ENCODE measurements around the gene TLK2. TPM values are rescaled to one million over a fixed set of nuclear protein-coding genes. Genes with fewer than 3 reads are reported as not detected.

TLK2 gene
- total RNA-seq, 1 experiment from 2014 or later = 54.7 TPM

DNA sequence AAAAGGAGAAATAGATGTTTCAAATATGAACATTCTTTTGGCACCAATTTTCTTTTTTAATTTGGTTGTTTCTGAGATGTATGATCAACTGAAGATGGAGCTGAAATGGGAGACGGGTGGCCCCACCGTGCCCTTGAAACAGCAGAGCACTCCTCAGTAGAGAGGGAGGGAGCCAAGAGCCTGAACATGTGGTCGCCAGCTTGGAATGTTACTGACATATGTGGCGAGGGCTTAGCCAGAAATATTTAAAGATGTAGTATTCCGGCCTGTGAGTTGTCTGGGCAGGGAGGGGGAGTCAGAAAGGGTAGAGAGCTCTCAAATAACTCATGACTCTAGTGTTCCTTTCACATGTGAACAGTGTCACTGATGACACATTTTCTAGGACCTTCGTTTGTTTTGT lies 135.5 kb downstream of the TLK2 start:
- no peaks in the 10 kb centered on the region for H3K27me3 ChIP-seq (replicated peaks; ENCODE audit: insufficient read depth, low read depth, low read length, poor library complexity)
- no peaks in the 10 kb centered on the region for H3K4me1 ChIP-seq (ENCODE audit: insufficient read depth, low read length, poor library complexity, severe bottlenecking)
- CTCF ChIA-PET = no interaction called here
- POLR2A ChIA-PET (ENCODE audit: low non-redundant PET) = no interaction called here
- intact Hi-C loops (cut with micrococcal nuclease; ENCODE audit: unreplicated experiment) = no loop called here
- no peak for TF ChIP-seq EZH2 (IDR thresholded peaks at IDR 0.05; ENCODE audit: borderline replicate concordance, low read depth, low read length, poor library complexity, severe bottlenecking)
- TF ChIP-seq, protein P1, sequence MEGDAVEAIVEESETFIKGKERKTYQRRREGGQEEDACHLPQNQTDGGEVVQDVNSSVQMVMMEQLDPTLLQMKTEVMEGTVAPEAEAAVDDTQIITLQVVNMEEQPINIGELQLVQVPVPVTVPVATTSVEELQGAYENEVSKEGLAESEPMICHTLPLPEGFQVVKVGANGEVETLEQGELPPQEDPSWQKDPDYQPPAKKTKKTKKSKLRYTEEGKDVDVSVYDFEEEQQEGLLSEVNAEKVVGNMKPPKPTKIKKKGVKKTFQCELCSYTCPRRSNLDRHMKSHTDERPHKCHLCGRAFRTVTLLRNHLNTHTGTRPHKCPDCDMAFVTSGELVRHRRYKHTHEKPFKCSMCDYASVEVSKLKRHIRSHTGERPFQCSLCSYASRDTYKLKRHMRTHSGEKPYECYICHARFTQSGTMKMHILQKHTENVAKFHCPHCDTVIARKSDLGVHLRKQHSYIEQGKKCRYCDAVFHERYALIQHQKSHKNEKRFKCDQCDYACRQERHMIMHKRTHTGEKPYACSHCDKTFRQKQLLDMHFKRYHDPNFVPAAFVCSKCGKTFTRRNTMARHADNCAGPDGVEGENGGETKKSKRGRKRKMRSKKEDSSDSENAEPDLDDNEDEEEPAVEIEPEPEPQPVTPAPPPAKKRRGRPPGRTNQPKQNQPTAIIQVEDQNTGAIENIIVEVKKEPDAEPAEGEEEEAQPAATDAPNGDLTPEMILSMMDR (conservative IDR thresholded peaks at IDR 0.05; ENCODE audit: low read depth, low read length) = no peak
- H3K4me3 ChIP-seq (ENCODE audit: low read depth, low read length, poor library complexity, severe bottlenecking) = no peak overlapping the region
- peaks cover 14% of the 10 kb centered on the region for H3K36me3 ChIP-seq (ENCODE audit: insufficient read depth, low read length, poor library complexity, severe bottlenecking)
- H3K9me3 ChIP-seq (ENCODE audit: low read depth, low read length, poor library complexity, severe bottlenecking) = no peaks in the 10 kb centered on the region
- no peak overlapping the region for H3K27ac ChIP-seq (ENCODE audit: low read depth, low read length, poor library complexity, severe bottlenecking)
- BruUV-seq (replicated peaks) = no TSS peak
- no peak for DNase-seq (ENCODE audit: low spot score)

DNA sequence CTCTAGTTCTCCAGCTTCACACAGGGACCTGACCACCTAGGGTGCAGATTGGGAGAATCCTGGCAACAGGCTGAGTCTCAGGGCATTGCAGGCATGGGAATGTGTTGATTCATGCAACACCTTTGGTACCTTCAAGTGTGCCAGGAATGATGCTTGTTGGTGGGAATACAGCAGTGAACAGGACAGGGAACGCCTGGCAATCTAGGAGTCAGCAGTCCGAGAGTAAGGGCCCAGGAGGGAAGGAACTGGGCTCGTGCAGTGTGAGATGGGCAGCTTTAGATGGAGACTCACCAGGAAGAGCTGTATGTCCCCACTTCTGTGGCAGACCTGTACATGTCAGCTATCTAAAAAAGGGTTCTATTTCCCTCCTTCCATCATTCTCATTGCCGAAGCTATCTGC lies 136.9 kb downstream of the TLK2 start:
- no peak for DNase-seq (ENCODE audit: low spot score)
- H3K36me3 ChIP-seq (ENCODE audit: insufficient read depth, low read length, poor library complexity, severe bottlenecking) = peaks cover 11% of the 10 kb centered on the region
- POLR2A ChIA-PET (ENCODE audit: low non-redundant PET) = interaction anchor here (0.6 kb wide), 1 partner anchor 13 kb away, joined by 5 read pairs; no protein-coding TSS in a partner anchor
- CTCF ChIA-PET = no interaction called here
- H3K27me3 ChIP-seq (replicated peaks; ENCODE audit: insufficient read depth, low read depth, low read length, poor library complexity) = no peaks in the 10 kb centered on the region
- intact Hi-C loops (cut with micrococcal nuclease; ENCODE audit: unreplicated experiment) = no loop called here
- H3K9me3 ChIP-seq (ENCODE audit: low read depth, low read length, poor library complexity, severe bottlenecking) = no peaks in the 10 kb centered on the region
- H3K4me1 ChIP-seq (ENCODE audit: insufficient read depth, low read length, poor library complexity, severe bottlenecking) = no peaks in the 10 kb centered on the region
- H3K27ac ChIP-seq (ENCODE audit: low read depth, low read length, poor library complexity, severe bottlenecking) = no peak overlapping the region
- TF ChIP-seq, protein P1 (conservative IDR thresholded peaks at IDR 0.05; ENCODE audit: low read depth, low read length) = no peak
- no peak for TF ChIP-seq EZH2 (IDR thresholded peaks at IDR 0.05; ENCODE audit: borderline replicate concordance, low read depth, low read length, poor library complexity, severe bottlenecking)
- no TSS peak for BruUV-seq (replicated peaks)
- H3K4me3 ChIP-seq (ENCODE audit: low read depth, low read length, poor library complexity, severe bottlenecking) = no peak overlapping the region

DNA sequence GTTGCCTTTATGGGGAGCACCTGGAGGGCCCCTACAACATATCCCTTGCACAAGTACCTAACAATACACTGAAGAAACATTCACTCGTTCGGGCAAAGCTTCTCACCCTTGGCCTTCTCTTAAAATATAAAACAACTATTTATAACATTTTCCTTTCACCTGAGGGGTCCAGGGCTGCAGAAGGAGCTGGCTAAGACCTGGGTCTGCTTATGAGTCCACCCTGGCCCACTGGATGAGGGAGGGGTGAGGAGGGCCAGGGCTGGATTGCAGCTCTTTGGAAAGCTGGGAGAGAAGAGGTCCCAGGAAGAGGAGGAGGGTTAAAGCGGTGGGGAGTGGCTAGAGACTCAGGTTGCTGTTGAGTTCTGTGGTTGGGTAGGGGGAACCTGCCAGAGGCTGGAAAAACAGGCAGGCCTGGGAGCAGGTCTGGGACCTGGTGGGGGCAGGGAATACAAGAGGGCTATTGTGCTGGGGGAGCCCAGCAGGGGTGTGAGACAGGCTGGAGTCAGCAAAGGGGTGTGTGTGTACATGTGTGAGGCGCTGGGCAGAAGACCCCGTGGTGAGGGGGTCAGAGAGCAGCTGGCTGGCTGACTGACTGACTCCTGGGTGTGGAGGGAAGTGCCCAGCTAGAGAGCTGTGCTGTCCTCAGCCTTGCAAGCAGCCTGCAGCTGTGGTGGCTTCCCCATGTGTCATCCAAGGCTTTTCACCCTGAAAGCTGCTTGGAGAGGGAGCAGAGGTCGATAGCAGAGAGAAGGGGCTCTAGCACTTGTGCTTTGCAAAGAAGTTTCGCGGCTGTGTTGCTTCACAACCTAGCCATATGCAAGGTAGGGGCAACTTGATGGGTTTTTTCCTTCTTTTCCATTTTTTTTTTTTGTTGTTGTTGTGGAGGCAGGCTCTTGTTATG lies 138.6 kb downstream of the TLK2 start:
- no TSS peak for BruUV-seq (replicated peaks)
- Histone ChIP-seq H3K36me3 (ENCODE audit: insufficient read depth, low read length, poor library complexity, severe bottlenecking) (peaks cover under 1% of the 10 kb centered on the region), H3K27ac (ENCODE audit: low read depth, low read length, poor library complexity, severe bottlenecking) (no peak overlapping the region), H3K4me1 (ENCODE audit: insufficient read depth, low read length, poor library complexity, severe bottlenecking) (no peaks in the 10 kb centered on the region), H3K4me3 (ENCODE audit: low read depth, low read length, poor library complexity, severe bottlenecking) (no peak overlapping the region), H3K9me3 (ENCODE audit: low read depth, low read length, poor library complexity, severe bottlenecking) (no peaks in the 10 kb centered on the region), H3K27me3 (replicated peaks; ENCODE audit: insufficient read depth, low read depth, low read length, poor library complexity) (no peaks in the 10 kb centered on the region)
- no peak for DNase-seq (ENCODE audit: low spot score)
- ChIA-PET POLR2A (ENCODE audit: low non-redundant PET) (no interaction called here), CTCF (no interaction called here)
- intact Hi-C loops (cut with micrococcal nuclease; ENCODE audit: unreplicated experiment) = no loop called here
- TF ChIP-seq, protein P1 (conservative IDR thresholded peaks at IDR 0.05; ENCODE audit: low read depth, low read length) = no peak
- TF ChIP-seq EZH2 (IDR thresholded peaks at IDR 0.05; ENCODE audit: borderline replicate concordance, low read depth, low read length, poor library complexity, severe bottlenecking) = no peak

Measured in A673 (cell line).